Peyer's patch (tissue), 4 donors: ENCODE measurements around the gene GAS2L1.

Experiments used
- CTCF ChIP-seq, 6 experiments: fragments of 450-650 bp in 4 of 6; fragments of 200-600 bp in 2 of 6; sonication (generic) in 1 of 6; IDR thresholded peaks; one replicate each; pipeline ENCODE4 v1.5.1; 2017 to 2019; ENCODE audit warnings: antibody characterized with exemption in 6 of 6, mild to moderate bottlenecking in 3 of 6, moderate library complexity in 1 of 6
- POLR2A ChIP-seq, 2 donors: fragments of 450-650 bp; IDR thresholded peaks; one replicate each; pipeline ENCODE4 v1.5.1; 2017; ENCODE audit warnings: antibody characterized with exemption in 2 of 2, mild to moderate bottlenecking in 2 of 2, moderate library complexity in 2 of 2

- TF ChIP-seq CTCF (IDR thresholded peaks at IDR 0.05) (no peak), POLR2A (IDR thresholded peaks at IDR 0.05) (no peak)
Measured at GRCh38 chr22:29346659-29347058, 40.2 kb downstream of the GAS2L1 start.
